Measurements from ENCODE around the gene TSPAN15.

The TSPAN15 gene

DNA sequence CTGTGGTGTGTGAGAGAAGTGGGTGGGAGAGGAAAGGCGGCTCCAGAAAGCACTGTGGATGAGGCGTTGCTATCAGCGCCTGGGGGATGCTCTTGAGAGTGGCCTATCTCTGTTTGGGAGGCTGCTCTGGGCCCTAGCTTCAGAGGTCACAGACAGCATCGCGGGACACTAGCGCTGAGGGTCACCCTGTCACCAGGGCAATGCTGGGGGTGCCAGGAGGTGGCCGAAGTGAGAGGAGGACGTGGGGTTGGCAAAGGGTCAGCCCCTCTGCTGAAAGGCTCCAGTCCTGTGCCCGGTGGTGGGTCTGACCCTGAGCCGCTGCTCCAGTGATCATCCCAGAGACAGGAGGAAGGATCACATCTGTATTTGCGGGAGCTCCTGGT lies 31.5 kb upstream of the TSPAN15 start:
- TF ChIP-seq ZNF660 (tag by site-specific recombination; IDR thresholded peaks at IDR 0.05), result no peak
- H3K4me3 ChIP-seq (ENCODE audit: low read depth, low read length), result no peak overlapping the region
- H3K4me1 ChIP-seq (ENCODE audit: control insufficient read depth, insufficient read depth, low read length), result no peaks in the 10 kb centered on the region
- no peak overlapping the region for H3K27ac ChIP-seq (ENCODE audit: extremely low read depth, low read depth, low read length)
- ChIA-PET CTCF (interaction anchor here (0.6 to 1.0 kb wide), 3 partner anchors 16 to 96 kb away, joined by 3 to 5 read pairs (median 4); no protein-coding TSS in a partner anchor), POLR2A (no interaction called here)
- H3K9me3 ChIP-seq (ENCODE audit: control insufficient read depth, insufficient read depth, low read depth, low read length), result no peaks in the 10 kb centered on the region
- H3K36me3 ChIP-seq (ENCODE audit: control insufficient read depth in 2 of 2, insufficient read depth in 1 of 2, low read length in 2 of 2), result no peaks in the 10 kb centered on the region

GRCh38 chr10:69421611-69422308 lies 29.5 kb upstream of the TSPAN15 start:
- Histone ChIP-seq H3K4me1 (ENCODE audit: control insufficient read depth, insufficient read depth, low read length) (no peaks in the 10 kb centered on the region; the same call in 1 of the 2 replicates), H3K4me3 (ENCODE audit: low read depth, low read length) (no peak overlapping the region), H3K27ac (ENCODE audit: extremely low read depth, low read depth, low read length) (no peak overlapping the region), H3K9me3 (ENCODE audit: control insufficient read depth, insufficient read depth, low read depth, low read length) (no peaks in the 10 kb centered on the region), H3K36me3 (ENCODE audit: control insufficient read depth in 2 of 2, insufficient read depth in 1 of 2, low read length in 2 of 2) (no peaks in the 10 kb centered on the region)
- TF ChIP-seq ZNF37A (tag by site-specific recombination; IDR thresholded peaks at IDR 0.05), result no peak
- no peak for TF ChIP-seq ZNF558 (tag by site-specific recombination; IDR thresholded peaks at IDR 0.05)
- no peak for TF ChIP-seq ZNF157 (tag by site-specific recombination; IDR thresholded peaks at IDR 0.05)
- no peak for TF ChIP-seq ELK4 (IDR thresholded peaks at IDR 0.05; ENCODE audit: borderline replicate concordance, low read depth, low read length)
- no peak for TF ChIP-seq SP2 (tag by site-specific recombination; IDR thresholded peaks at IDR 0.05)
- TF ChIP-seq HIC1 (tag by site-specific recombination; IDR thresholded peaks at IDR 0.05), result no peak
- TF ChIP-seq YY2 (tag by site-specific recombination; IDR thresholded peaks at IDR 0.05), result no peak
- no peak for TF ChIP-seq ZNF654 (tag by site-specific recombination; IDR thresholded peaks at IDR 0.05; ENCODE audit: low read depth)
- ChIA-PET POLR2A (no interaction called here), CTCF (interaction anchor here (0.6 to 1.2 kb wide), 3 partner anchors 78 to 98 kb away, joined by 3 to 4 read pairs (median 3); no protein-coding TSS in a partner anchor)

GRCh38 chr10:69422676-69423075 lies 28.6 kb upstream of the TSPAN15 start:
- Histone ChIP-seq H3K27ac (ENCODE audit: extremely low read depth, low read depth, low read length) (no peak overlapping the region), H3K36me3 (ENCODE audit: control insufficient read depth in 2 of 2, insufficient read depth in 1 of 2, low read length in 2 of 2) (no peaks in the 10 kb centered on the region), H3K4me1 (ENCODE audit: control insufficient read depth, insufficient read depth, low read length) (no peaks in the 10 kb centered on the region; the same call in 1 of the 2 replicates), H3K9me3 (ENCODE audit: control insufficient read depth, insufficient read depth, low read depth, low read length) (no peaks in the 10 kb centered on the region), H3K4me3 (ENCODE audit: low read depth, low read length) (no peak overlapping the region)
- CTCF ChIA-PET, result interaction anchor here (1.0 to 1.1 kb wide), 2 partner anchors 24 to 185 kb away, joined by 3 read pairs; no protein-coding TSS in a partner anchor
- POLR2A ChIA-PET, result no interaction called here
- TF ChIP-seq ZNF501 (tag by site-specific recombination; IDR thresholded peaks at IDR 0.05), result no peak
- no peak for TF ChIP-seq EGR2 (tag by site-specific recombination; IDR thresholded peaks at IDR 0.05; ENCODE audit: low read depth)
- TF ChIP-seq ZNF626 (tag by site-specific recombination; IDR thresholded peaks at IDR 0.05), result no peak
- no peak for TF ChIP-seq ZNF354C (tag by site-specific recombination; IDR thresholded peaks at IDR 0.05; ENCODE audit: borderline replicate concordance, low read depth)
- TF ChIP-seq ZNF16 (tag by site-specific recombination; IDR thresholded peaks at IDR 0.05; ENCODE audit: low read depth), result no peak
- no peak for TF ChIP-seq ZNF2 (tag by site-specific recombination; IDR thresholded peaks at IDR 0.05)
- TF ChIP-seq KLF1 (tag by site-specific recombination; IDR thresholded peaks at IDR 0.05), result no peak
- no peak for TF ChIP-seq SCRT2 (tag by site-specific recombination; IDR thresholded peaks at IDR 0.05)
- no peak for TF ChIP-seq ZFP69B (tag by site-specific recombination; IDR thresholded peaks at IDR 0.05)
- TF ChIP-seq, protein P1, sequence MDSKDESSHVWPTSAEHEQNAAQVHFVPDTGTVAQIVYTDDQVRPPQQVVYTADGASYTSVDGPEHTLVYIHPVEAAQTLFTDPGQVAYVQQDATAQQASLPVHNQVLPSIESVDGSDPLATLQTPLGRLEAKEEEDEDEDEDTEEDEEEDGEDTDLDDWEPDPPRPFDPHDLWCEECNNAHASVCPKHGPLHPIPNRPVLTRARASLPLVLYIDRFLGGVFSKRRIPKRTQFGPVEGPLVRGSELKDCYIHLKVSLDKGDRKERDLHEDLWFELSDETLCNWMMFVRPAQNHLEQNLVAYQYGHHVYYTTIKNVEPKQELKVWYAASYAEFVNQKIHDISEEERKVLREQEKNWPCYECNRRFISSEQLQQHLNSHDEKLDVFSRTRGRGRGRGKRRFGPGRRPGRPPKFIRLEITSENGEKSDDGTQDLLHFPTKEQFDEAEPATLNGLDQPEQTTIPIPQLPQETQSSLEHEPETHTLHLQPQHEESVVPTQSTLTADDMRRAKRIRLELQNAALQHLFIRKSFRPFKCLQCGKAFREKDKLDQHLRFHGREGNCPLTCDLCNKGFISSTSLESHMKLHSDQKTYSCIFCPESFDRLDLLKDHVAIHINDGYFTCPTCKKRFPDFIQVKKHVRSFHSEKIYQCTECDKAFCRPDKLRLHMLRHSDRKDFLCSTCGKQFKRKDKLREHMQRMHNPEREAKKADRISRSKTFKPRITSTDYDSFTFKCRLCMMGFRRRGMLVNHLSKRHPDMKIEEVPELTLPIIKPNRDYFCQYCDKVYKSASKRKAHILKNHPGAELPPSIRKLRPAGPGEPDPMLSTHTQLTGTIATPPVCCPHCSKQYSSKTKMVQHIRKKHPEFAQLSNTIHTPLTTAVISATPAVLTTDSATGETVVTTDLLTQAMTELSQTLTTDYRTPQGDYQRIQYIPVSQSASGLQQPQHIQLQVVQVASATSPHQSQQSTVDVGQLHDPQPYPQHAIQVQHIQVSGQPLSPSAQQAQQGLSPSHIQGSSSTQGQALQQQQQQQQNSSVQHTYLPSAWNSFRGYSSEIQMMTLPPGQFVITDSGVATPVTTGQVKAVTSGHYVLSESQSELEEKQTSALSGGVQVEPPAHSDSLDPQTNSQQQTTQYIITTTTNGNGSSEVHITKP (tag by site-specific recombination; IDR thresholded peaks at IDR 0.05), result no peak
